ENCODE measurements around the gene AMPD2.

Gene AMPD2

GRCh38 chr1:109619576-109620400 is at the start of gene AMPD2, which contains the start of gene GNAT2:
TSS of gene AMPD2 (plus strand) at chr1:109619837. CDS start at chr1:109621176, 1,339 bp downstream.
TSS of gene GNAT2 (minus strand) at chr1:109619616. CDS start at chr1:109612870, 6,746 bp downstream.
- DNase-seq (ENCODE audit: low read depth), result peak; percentile 72

DNA sequence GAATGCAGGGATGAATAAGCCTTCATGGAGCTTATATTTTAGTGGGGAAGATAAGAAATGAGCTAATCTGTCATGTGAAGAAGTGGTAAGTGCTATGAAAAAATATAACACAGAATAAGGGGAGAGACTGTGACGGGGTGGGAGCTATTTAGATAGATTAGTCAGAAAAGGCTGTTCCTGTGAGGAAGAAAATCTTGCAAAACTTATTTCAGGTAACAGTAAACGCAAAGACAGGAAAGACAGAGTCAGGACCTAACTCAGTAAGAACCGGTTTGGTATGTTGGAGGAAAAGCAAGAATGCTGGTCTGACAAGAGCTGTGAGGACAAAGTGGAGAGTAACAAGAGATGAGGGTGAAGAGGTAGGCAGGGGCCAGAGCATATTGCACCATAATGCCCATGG is 49.2 kb upstream of the AMPD2 start:
- DNase-seq (ENCODE audit: low read depth), result no peak

GRCh38 chr1:109573785-109574184 is 45.9 kb upstream of the AMPD2 start:
- no peak for DNase-seq (ENCODE audit: low read depth)

DNA sequence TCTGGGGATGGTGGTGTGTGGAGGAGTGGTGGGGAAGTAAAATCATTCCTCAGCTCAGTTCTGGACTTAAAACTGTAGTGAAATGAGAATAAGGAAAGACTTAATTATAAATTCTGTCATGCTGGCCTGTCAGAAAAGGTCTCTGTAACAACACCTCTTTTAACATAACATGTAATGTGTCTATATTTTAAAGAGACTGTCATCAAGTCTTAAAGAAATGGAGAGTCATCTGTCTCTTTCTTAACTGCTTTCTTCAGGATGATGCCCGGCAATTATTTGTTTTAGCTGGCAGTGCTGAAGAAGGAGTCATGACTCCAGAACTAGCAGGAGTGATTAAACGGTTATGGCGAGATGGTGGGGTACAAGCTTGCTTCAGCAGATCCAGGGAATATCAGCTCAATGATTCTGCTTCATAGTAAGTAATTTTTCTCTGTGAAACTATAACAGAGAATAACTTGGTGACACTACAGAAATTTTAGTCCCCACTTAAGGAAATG is 40.6 kb upstream of the AMPD2 start:
- DNase-seq (ENCODE audit: low read depth), result no peak

DNA sequence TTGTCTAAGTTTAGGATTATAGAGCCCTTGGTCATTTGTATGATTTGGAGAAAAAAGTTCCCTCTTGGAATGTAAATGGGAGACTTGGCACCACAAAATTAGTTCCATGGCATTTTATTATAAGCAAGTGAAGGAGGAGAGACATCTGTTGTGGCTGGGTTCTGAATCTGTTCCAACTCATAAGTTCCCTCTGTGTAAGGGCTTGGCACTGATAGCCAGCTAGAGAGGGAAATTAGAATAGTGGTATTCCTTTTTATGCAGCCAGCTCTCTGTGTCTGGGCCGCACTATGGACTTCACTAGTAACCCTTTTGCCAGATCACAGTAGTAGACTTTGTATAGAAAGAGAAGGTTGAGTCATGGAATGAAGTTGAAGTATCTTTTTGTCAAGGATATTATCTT is 40.1 kb upstream of the AMPD2 start:
- DNase-seq (ENCODE audit: low read depth), result no peak

DNA sequence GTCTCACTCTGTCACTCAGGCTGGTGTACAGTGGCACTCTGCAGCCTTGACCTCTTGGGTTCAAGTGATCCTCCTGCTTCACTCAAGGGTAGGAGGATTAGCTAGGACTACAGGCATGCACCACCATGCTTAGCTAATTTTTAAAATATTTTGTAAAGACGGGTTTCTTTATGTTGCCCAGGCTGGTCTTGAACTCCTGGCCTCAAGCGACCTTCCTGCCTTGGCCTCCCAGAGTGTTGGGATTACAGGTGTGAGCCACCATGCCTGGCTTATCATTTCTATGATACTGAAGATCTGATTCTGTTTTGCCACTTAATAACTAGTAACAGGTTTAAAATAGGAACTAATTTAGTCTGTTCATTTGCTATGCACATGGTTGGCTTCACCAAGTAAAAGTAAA is 37.6 kb upstream of the AMPD2 start:
- no peak for DNase-seq (ENCODE audit: low read depth)

DNA sequence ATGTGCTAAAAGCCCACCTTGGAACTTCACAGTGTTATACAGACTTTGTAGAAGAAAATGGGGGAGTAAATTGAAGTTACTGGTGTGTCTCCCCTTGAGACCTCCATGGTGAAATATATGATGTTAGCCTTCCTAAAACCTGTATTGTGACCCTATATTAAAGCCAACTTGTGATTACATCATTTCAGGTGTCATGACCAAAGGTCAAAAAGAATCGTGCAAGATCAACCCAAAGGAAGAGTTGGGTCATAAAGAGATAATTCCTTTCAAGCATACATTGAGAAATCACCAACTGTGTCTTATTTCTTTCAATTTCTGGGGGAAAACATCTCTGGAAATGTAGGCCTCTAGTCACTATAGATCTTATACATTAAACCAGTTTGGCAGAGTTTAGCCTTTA is 34.9 kb upstream of the AMPD2 start:
- no peak for DNase-seq (ENCODE audit: low read depth)

DNA sequence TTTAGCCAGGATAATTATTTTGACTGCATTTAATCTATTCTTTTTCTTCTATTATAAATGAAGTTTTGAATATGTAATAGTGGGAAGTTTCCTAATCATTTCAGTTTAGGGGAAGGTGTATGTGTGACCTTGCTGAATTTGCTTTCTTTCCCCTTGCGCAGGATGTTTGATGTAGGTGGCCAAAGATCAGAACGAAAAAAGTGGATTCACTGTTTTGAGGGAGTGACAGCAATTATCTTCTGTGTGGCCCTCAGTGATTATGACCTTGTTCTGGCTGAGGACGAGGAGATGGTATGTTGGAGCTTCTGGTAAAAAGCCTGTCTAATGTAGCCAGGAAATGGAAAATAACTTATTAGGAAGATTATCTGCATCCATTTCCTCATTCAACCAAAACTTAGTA is 33.6 kb upstream of the AMPD2 start:
- DNase-seq (ENCODE audit: low read depth), result no peak

- no peak for DNase-seq (ENCODE audit: low read depth)
These were observed 30.5 kb upstream of the AMPD2 start for GRCh38 chr1:109589177-109589576.

DNA sequence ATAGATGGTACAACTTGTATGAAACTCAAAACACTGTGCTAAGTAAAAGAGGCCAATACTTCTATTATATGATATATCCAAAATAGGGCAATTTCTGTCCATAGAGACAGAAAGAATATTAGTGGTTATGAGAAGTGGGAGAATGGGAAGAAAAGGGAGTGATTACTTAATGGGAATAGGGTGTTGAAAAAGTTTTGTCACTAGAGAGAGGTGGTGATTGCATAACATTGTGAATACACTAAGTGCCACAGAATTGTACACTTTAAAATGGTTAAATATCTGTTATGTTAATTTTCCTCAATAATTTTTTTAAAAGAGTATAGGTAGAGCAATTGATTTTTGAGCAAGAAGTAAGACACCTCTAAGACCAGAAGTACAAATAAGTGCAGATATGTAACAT is 30.0 kb upstream of the AMPD2 start:
- no peak for DNase-seq (ENCODE audit: low read depth)

- no peak for DNase-seq (ENCODE audit: low read depth)
These were observed 26.7 kb upstream of the AMPD2 start for GRCh38 chr1:109592916-109593315.

GRCh38 chr1:109595531-109595930 is 24.1 kb upstream of the AMPD2 start:
- no peak for DNase-seq (ENCODE audit: low read depth)

GRCh38 chr1:109598156-109598555 is 21.5 kb upstream of the AMPD2 start:
- no peak for DNase-seq (ENCODE audit: low read depth)

- no peak for DNase-seq (ENCODE audit: low read depth)
These were observed 21.0 kb upstream of the AMPD2 start for GRCh38 chr1:109598655-109599054.

- DNase-seq (ENCODE audit: low read depth), result no peak
These were observed 16.4 kb upstream of the AMPD2 start for GRCh38 chr1:109603229-109603628.

GRCh38 chr1:109605381-109605780 is 14.3 kb upstream of the AMPD2 start:
- no peak for DNase-seq (ENCODE audit: low read depth)

DNA sequence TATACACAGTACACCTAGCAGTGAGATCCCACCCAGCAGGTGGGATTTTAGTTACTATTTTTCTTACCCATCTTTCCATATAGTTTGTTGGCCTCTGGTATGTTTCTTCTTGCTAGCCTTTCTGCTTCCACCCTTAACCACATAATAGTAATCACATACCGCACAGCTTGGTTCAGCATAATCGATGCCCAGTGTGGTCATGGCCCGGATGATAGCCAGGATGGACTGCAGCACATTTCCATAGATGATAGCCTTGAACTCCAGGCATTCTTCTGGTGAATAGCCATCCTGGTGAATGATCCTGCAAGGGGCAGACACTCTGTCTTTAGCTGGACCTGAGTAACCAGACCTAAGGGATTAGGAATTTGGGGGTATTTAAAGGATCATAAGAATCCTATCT is 9.8 kb upstream of the AMPD2 start:
- no peak for DNase-seq (ENCODE audit: low read depth)

DNA sequence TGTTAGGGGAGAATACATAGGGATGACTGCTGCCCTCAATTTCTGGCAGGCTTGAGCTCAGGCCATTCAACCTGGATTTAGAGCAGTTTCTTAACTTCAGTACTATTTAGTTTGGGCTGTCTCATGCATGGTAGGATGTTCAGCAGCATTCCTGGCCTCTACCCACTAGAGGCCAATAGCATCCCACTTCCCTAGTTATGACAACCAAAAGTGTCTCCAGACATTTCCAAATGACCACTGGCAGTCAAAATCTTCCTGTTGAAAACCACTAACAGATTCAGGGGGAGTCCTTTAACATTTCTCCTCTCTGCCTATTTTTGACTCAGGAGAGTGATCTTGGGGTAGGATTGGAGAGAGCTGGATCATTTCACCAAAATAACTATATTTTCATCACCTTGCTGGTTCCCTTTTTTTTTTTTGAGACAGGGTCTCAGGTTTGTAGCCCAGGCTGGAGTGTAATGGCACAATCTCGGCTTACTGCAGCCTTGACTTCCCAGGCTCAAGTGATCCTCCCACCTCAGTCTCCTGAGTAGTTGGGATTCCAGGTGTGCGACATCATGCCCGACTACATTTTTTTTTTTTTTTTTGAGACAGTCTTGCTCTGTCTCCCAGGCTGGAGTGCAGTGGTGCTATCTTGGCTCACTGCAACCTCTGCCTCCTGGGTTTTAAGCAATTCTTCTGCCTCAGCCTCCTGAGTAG is 8.9 kb upstream of the AMPD2 start:
- DNase-seq (ENCODE audit: low read depth), result no peak

GRCh38 chr1:109611308-109611990 is 8.2 kb upstream of the AMPD2 start:
- DNase-seq (ENCODE audit: low read depth), result no peak

GRCh38 chr1:109613361-109614147 is 6.1 kb upstream of the AMPD2 start:
- no peak for DNase-seq (ENCODE audit: low read depth)

- DNase-seq (ENCODE audit: low read depth), result no peak
These were observed 3.8 kb upstream of the AMPD2 start for GRCh38 chr1:109615879-109616278.

- DNase-seq (ENCODE audit: low read depth), result no peak
These were observed 3.2 kb upstream of the AMPD2 start for GRCh38 chr1:109616391-109616790.

Data from CMK (cell line).